Endothelial cell of umbilical vein (primary cell): ENCODE results near the gene GRID1. TPM values are rescaled to one million over a fixed set of nuclear protein-coding genes. Genes with fewer than 3 reads are reported as not detected.

Experiments
- BruUV-seq: library from RNA; stranded (reverse); fragments of 400-500 nt; replicated peaks from 2 replicates; lab custom pipeline; 2021; lab: Mats Ljungman, UMichigan
- CTCF ChIA-PET: fragments of 300-600, 350-600 bp; sonication (Branson Sonifier 250); formaldehyde crosslinking; loops from one replicate; lab custom pipeline; 2021; ENCODE audit warnings: antibody characterized with exemption, inconsistent platforms; lab: Charles Lee
- POLR2A ChIA-PET: fragments of 300-600, 350-600 bp; sonication (Branson Sonifier 250); formaldehyde crosslinking; loops from one replicate; lab custom pipeline; 2021; ENCODE audit warnings: antibody characterized with exemption, inconsistent platforms; lab: Charles Lee
- DNase-seq: peaks from one replicate; pipeline ENCODE4 v3.0.0-alpha.2; 2011; ENCODE audit warnings: low read depth, low spot score
- FAIRE-seq: peaks from 2 replicates; lab custom pipeline; 2011; peaks lifted over from hg19 to GRCh38; lab: Jason Lieb, UNC
- H2AFZ ChIP-seq: 2 replicates; pipeline ENCODE4 v1.6.0; 2012; ENCODE audit warnings: low read depth, low read length, control low read depth, inconsistent platforms
- H3K27ac ChIP-seq: 2 replicates; pipeline ENCODE4 v1.5.1; 2011; ENCODE audit warnings: low read depth, mild to moderate bottlenecking, control low read depth, low read length, moderate library complexity; ENCODE audit not compliant: insufficient read depth
- H3K27me3 ChIP-seq, 2 experiments: 2 replicates each; pipeline versions ENCODE4 v1.6.0 to v1.6.1; 2011; ENCODE audit warnings: low read length in 2 of 2, mixed read lengths in 1 of 2; ENCODE audit not compliant: control insufficient read depth in 2 of 2, insufficient read depth in 2 of 2
- H3K36me3 ChIP-seq, 2 experiments: 2 replicates in 1 of 2; 3 replicates in 1 of 2; pipeline ENCODE4 v1.5.1; 2011; ENCODE audit warnings: low read length in 2 of 2, mild to moderate bottlenecking in 1 of 2, moderate library complexity in 1 of 2; ENCODE audit not compliant: control insufficient read depth in 2 of 2, insufficient read depth in 2 of 2; ENCODE audit errors: extremely low read depth in 1 of 2
- H3K4me1 ChIP-seq: 3 replicates; pipeline ENCODE4 v1.5.1; 2011; ENCODE audit warnings: mild to moderate bottlenecking, low read length; ENCODE audit not compliant: control insufficient read depth, insufficient read depth; ENCODE audit errors: extremely low read depth
- H3K4me2 ChIP-seq: 2 replicates; pipeline ENCODE4 v1.6.1; 2011; ENCODE audit warnings: low read length, control low read depth, mixed read lengths; ENCODE audit not compliant: insufficient read depth
- H3K4me3 ChIP-seq, 3 experiments: fragments of 200-600 bp in 1 of 3; sonication (generic), shearing (Covaris generic) in 1 of 3; replicated peaks in 1 of 3; 2 replicates each; pipeline ENCODE4 v1.5.1; 2011 to 2016; ENCODE audit warnings: control low read depth in 3 of 3, low read length in 3 of 3, mild to moderate bottlenecking in 2 of 3, inconsistent platforms in 1 of 3, low read depth in 1 of 3, moderate library complexity in 1 of 3; ENCODE audit not compliant: insufficient read depth in 1 of 3
- H3K79me2 ChIP-seq: 2 replicates; pipeline ENCODE4 v1.6.0; 2012; ENCODE audit warnings: low read length, inconsistent platforms; ENCODE audit not compliant: control insufficient read depth, insufficient read depth
- H3K9ac ChIP-seq: replicated peaks from 2 replicates; pipeline ENCODE3; 2011; ENCODE audit warnings: low read length, control low read depth; ENCODE audit not compliant: insufficient read depth; ENCODE audit errors: extremely low read depth
- H3K9me1 ChIP-seq: replicated peaks from 3 replicates; pipeline ENCODE4 v1.6.0; 2011; ENCODE audit warnings: mild to moderate bottlenecking, low read length; ENCODE audit not compliant: control insufficient read depth, insufficient read depth; ENCODE audit errors: extremely low read depth
- H3K9me3 ChIP-seq: replicated peaks from 2 replicates; pipeline ENCODE4 v1.5.1; 2012; ENCODE audit warnings: low read length, inconsistent platforms; ENCODE audit not compliant: control insufficient read depth, insufficient read depth
- H4K20me1 ChIP-seq: replicated peaks from 2 replicates; pipeline ENCODE3; 2011; ENCODE audit warnings: mild to moderate bottlenecking, low read length; ENCODE audit not compliant: control insufficient read depth, insufficient read depth; ENCODE audit errors: extremely low read depth
- EZH2 ChIP-seq: IDR thresholded peaks from 2 replicates; pipeline ENCODE4 v1.6.1; 2012; ENCODE audit warnings: borderline replicate concordance, low read depth, mild to moderate bottlenecking, moderate library complexity, low read length, inconsistent platforms; ENCODE audit not compliant: severe bottlenecking
- FOS ChIP-seq: IDR thresholded peaks from 2 replicates; pipeline ENCODE4 v1.6.1; 2011; ENCODE audit warnings: mild to moderate bottlenecking, low read length, moderate library complexity, borderline replicate concordance; ENCODE audit not compliant: insufficient read depth
- GATA2 ChIP-seq: IDR thresholded peaks from 2 replicates; pipeline ENCODE4 v1.7.0; 2011; ENCODE audit warnings: low read depth, mild to moderate bottlenecking, moderate library complexity, mixed read lengths, low read length; ENCODE audit not compliant: insufficient read length, insufficient read depth
- JUN ChIP-seq: IDR thresholded peaks from 2 replicates; pipeline ENCODE4 v1.6.1; 2011; ENCODE audit warnings: borderline replicate concordance, low read depth; ENCODE audit not compliant: insufficient read length, insufficient read depth
- MYC ChIP-seq: IDR thresholded peaks from one replicate; pipeline ENCODE4 v1.6.1; 2011; ENCODE audit warnings: mild to moderate bottlenecking, low read depth, low read length
- POLR2A ChIP-seq: IDR thresholded peaks from 2 replicates; pipeline ENCODE4 v1.6.1; 2012; ENCODE audit warnings: low read depth, mild to moderate bottlenecking, control low read depth, low read length
- POLR2AphosphoS5 ChIP-seq: IDR thresholded peaks from 2 replicates; pipeline ENCODE4 v1.6.1; 2012; ENCODE audit warnings: low read depth, mild to moderate bottlenecking, control low read depth, low read length, moderate library complexity; ENCODE audit not compliant: insufficient read depth
- dilution Hi-C: fragments of 300-500 bp; cut with MboI; formaldehyde crosslinking; loops from one replicate; pipeline ENCODE4 v1.15.0; 2019; ENCODE audit warnings: low sequenced_read_pairs; ENCODE audit not compliant: extremely low pct_ligation_motif_present
- intact Hi-C: fragments of 100-400 bp; cut with micrococcal nuclease; formaldehyde crosslinking; loops from one replicate; pipeline ENCODE4 v1.10.0; 2022
- polyA plus RNA-seq, 4 experiments: library from polyadenylated mRNA; depleted of rRNA in 3 of 4; stranded (reverse) in 3 of 4; unstranded in 1 of 4; fragments of >200 nt; gene quantifications; 2 replicates each; pipeline versions ENCODE4 v1.2.1 to v1.2.3, GENCODE V29; 2011 to 2012; ENCODE audit warnings: missing spikeins in 1 of 4
- total RNA-seq: library from RNA; stranded (reverse); gene quantifications from 2 replicates; pipeline ENCODE4 v1.2.3, GENCODE V29; 2021
- TF ChIP-seq, protein P1 (sequence below), 2 donors: IDR thresholded peaks; 1 replicate in 1 of 2; 2 replicates in 1 of 2; pipeline ENCODE4 v1.5.1; 2011; ENCODE audit warnings: low read length in 2 of 2, mild to moderate bottlenecking in 2 of 2, moderate library complexity in 2 of 2, control low read depth in 1 of 2, inconsistent platforms in 1 of 2, low read depth in 1 of 2; ENCODE audit not compliant: insufficient read depth in 1 of 2; ENCODE audit errors: extremely low read depth in 1 of 2
- TF ChIP-seq, protein P2 (sequence below): IDR thresholded peaks from 2 replicates; pipeline ENCODE4 v1.6.1; 2011; ENCODE audit not compliant: insufficient read depth, insufficient read length

The GRID1 gene
- total and polyA plus RNA-seq, 2 donors (not counting 3 experiments of a cell fraction or from before 2014, with no cell fraction given) = not detected

DNA sequence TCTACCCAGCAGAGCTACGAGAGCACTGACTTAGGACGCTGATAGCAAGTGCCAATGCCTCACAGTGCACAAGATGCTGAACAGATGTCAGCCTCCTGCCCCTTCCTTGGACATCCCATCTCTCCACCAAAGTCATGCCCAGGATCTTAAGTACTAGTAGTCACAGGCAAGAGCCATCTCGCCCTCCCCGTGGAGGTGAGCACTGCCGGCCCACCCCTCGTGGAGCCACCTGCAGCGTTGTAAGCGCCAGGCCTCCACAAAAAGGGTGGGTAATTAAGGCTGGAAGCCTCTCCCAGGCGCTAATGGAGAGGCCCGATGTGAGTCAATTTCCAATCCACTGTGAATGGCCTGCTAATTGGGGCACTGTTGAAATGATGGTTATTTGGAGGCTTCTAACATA, 156.2 kb downstream of the GRID1 start:
- H3K79me2 ChIP-seq = no peaks in the 10 kb centered on the region
- H3K9me3 ChIP-seq = no peaks in the 10 kb centered on the region
- no peaks in the 10 kb centered on the region for H3K9me1 ChIP-seq
- no peak overlapping the region for H3K9ac ChIP-seq
- no peak overlapping the region for H3K4me3 ChIP-seq
- dilution Hi-C loops (no loop called here), intact Hi-C loops (no loop called here)
- FAIRE-seq (no peak), DNase-seq (no peak)
- ChIA-PET POLR2A (no interaction called here), CTCF (no interaction called here)
- H3K4me2 ChIP-seq = no peak overlapping the region
- TF ChIP-seq, protein P1, sequence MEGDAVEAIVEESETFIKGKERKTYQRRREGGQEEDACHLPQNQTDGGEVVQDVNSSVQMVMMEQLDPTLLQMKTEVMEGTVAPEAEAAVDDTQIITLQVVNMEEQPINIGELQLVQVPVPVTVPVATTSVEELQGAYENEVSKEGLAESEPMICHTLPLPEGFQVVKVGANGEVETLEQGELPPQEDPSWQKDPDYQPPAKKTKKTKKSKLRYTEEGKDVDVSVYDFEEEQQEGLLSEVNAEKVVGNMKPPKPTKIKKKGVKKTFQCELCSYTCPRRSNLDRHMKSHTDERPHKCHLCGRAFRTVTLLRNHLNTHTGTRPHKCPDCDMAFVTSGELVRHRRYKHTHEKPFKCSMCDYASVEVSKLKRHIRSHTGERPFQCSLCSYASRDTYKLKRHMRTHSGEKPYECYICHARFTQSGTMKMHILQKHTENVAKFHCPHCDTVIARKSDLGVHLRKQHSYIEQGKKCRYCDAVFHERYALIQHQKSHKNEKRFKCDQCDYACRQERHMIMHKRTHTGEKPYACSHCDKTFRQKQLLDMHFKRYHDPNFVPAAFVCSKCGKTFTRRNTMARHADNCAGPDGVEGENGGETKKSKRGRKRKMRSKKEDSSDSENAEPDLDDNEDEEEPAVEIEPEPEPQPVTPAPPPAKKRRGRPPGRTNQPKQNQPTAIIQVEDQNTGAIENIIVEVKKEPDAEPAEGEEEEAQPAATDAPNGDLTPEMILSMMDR (IDR thresholded peaks at IDR 0.05; ENCODE audit: extremely low read depth in 1 of 2, insufficient read depth in 1 of 2, low read depth in 1 of 2, low read length in 2 of 2) = no peak
- TF ChIP-seq JUN = no peak
- H2AFZ ChIP-seq = no peak overlapping the region
- no peaks in the 10 kb centered on the region for H3K36me3 ChIP-seq
- H4K20me1 ChIP-seq = no peaks in the 10 kb centered on the region
- no TSS peak for BruUV-seq
- H3K4me1 ChIP-seq = no peaks in the 10 kb centered on the region
- no peak overlapping the region for H3K27ac ChIP-seq
- H3K27me3 ChIP-seq = no peaks in the 10 kb centered on the region

DNA sequence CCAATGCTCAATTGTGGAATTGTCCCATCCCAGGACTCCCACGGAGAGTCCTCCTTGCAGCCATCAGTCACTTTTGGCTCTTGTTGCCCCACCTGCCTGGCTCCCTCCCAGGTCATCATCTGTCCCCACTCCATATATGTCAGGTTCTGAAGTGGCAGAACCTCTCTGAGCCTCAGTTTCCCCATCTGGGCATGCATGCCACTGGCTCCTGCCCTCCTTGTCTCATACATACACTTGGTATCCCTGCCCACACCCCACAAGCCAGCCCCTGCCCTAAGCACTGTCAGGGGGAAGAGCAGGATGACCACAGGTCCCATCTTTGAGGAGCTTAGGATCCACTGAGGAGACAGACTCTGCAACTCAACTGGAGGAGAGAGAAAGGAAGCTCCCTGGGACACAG, 156.9 kb downstream of the GRID1 start:
- H4K20me1 ChIP-seq = no peaks in the 10 kb centered on the region
- H3K9me3 ChIP-seq = no peaks in the 10 kb centered on the region
- no peak overlapping the region for H3K27ac ChIP-seq
- H3K79me2 ChIP-seq = no peaks in the 10 kb centered on the region
- no peaks in the 10 kb centered on the region for H3K4me1 ChIP-seq
- no peaks in the 10 kb centered on the region for H3K36me3 ChIP-seq
- no peaks in the 10 kb centered on the region for H3K9me1 ChIP-seq
- H3K4me3 ChIP-seq = no peak overlapping the region
- no peak overlapping the region for H3K4me2 ChIP-seq
- no peak for FAIRE-seq
- no TSS peak for BruUV-seq
- DNase-seq = no peak
- dilution Hi-C loops = no loop called here
- CTCF ChIA-PET = no interaction called here
- H3K27me3 ChIP-seq = no peaks in the 10 kb centered on the region
- intact Hi-C loops = no loop called here
- no peak overlapping the region for H3K9ac ChIP-seq
- TF ChIP-seq FOS (no peak), JUN (no peak), MYC (no peak), EZH2 (no peak), GATA2 (no peak), POLR2AphosphoS5 (no peak), POLR2A (no peak)
- TF ChIP-seq, protein P1 (IDR thresholded peaks at IDR 0.05; ENCODE audit: extremely low read depth in 1 of 2, insufficient read depth in 1 of 2, low read depth in 1 of 2, low read length in 2 of 2) = no peak
- TF ChIP-seq, protein P2, sequence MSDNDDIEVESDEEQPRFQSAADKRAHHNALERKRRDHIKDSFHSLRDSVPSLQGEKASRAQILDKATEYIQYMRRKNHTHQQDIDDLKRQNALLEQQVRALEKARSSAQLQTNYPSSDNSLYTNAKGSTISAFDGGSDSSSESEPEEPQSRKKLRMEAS = no peak
- H2AFZ ChIP-seq = no peak overlapping the region
- POLR2A ChIA-PET = no interaction called here
